Psoas muscle (tissue), 8 donors: ENCODE measurements around the gene GFAP. TPM values are rescaled to one million over a fixed set of nuclear protein-coding genes. Genes with fewer than 3 reads are reported as not detected.

Source experiments
- ATAC-seq, 4 donors: fragments of 200-7000 bp; cut with Tn5 transposase; one replicate each; pipeline ENCODE4 v1.9.1; 2020; ENCODE audit warnings: moderate library complexity in 3 of 4, mild to moderate bottlenecking in 2 of 4
- DNase-seq, 2 donors: peaks; one replicate each; pipeline ENCODE4 v3.0.0-alpha.2; 2020
- H3K27ac ChIP-seq: fragments of 200-600 bp; one replicate; pipeline ENCODE4 v1.8.0; 2022
- H3K27me3 ChIP-seq, 3 donors: fragments of 200-600 bp in 1 of 3; one replicate each; pipeline versions ENCODE4 v1.6.1 to v1.8.0; 2013 to 2022; ENCODE audit warnings: low read length in 2 of 3, mild to moderate bottlenecking in 2 of 3, moderate library complexity in 1 of 3; ENCODE audit not compliant: insufficient read depth in 3 of 3
- H3K36me3 ChIP-seq, 2 donors: fragments of 200-600 bp in 1 of 2; one replicate each; pipeline versions ENCODE4 v1.6.1 to v1.8.0; 2013 to 2022; ENCODE audit warnings: low read depth in 1 of 2, mild to moderate bottlenecking in 1 of 2, moderate library complexity in 1 of 2; ENCODE audit not compliant: insufficient read depth in 1 of 2
- H3K4me1 ChIP-seq: fragments of 200-600 bp; one replicate; pipeline ENCODE4 v1.8.0; 2022
- H3K4me3 ChIP-seq: fragments of 200-600 bp; one replicate; pipeline ENCODE4 v1.8.0; 2022; ENCODE audit warnings: mild to moderate bottlenecking
- H3K9me3 ChIP-seq: fragments of 200-600 bp; one replicate; pipeline ENCODE4 v1.8.0; 2022
- WGBS, 3 donors: extraction: QIAGEN DNeasy Blood & Tissue Kit; methylation state at CpG; one replicate each; pipeline versions ENCODE4 v1.1.6 to v1.1.7; 2013; 5-methylcytosine and 5-hydroxymethylcytosine counted together
- intact Hi-C, 2 donors: fragments of 100-400 bp; cut with DNase I; formaldehyde crosslinking; loops; one replicate each; pipeline versions ENCODE4 v1.11.0 to v1.14.2; 2022
- polyA plus RNA-seq, 3 donors: library from polyadenylated mRNA; stranded (reverse); fragments of 200-250 nt; gene quantifications; one replicate each; pipeline ENCODE4 v1.2.3, GENCODE V29; 2013
- total RNA-seq, 4 donors: library from RNA; stranded (reverse); fragmentation: NEBNext Ultra II Directional in 2 of 4; extraction: Animal tissue kit (Norgen Biotek cat#: 25700) in 2 of 4; gene quantifications; one replicate each; pipeline versions ENCODE4 v1.2.1 to v1.2.4, GENCODE V29; 2021 to 2023
- TF ChIP-seq, protein P1 (sequence below): fragments of 200-600 bp; IDR thresholded peaks from one replicate; pipeline ENCODE4 v1.8.0; 2022; ENCODE audit warnings: antibody characterized with exemption
- donor health status: healthy with polysubstance abuse.
- donor health status: DM: no; HTN: no; CAD: no; lungs with moderate emphysema.
- donor health status: Bipolar disorder and iron deficiency.
- donor health status: healthy.
- donor health status: DM: yes; HTN: yes; CAD: no.
- donor health status: DM: no; HTN: no; CAD: no.
- donor health status: DM: no; HTN: no; CAD: no.
- donor health status: DM: yes; HTN: yes; CAD: no.

GFAP gene
- total and polyA plus RNA-seq, 7 donors: 0.11 to 0.54 (median 0.43) TPM; not detected in 3

GRCh38 chr17:44859701-44860100, 55.6 kb downstream of the GFAP start:
- H3K27ac ChIP-seq: no peak overlapping the region
- no peak for ATAC-seq
- intact Hi-C loops: loop anchor here in 1 of 2 donors (10.0 kb wide), 1 partner anchor 315 kb away; no protein-coding TSS in a partner anchor

DNA sequence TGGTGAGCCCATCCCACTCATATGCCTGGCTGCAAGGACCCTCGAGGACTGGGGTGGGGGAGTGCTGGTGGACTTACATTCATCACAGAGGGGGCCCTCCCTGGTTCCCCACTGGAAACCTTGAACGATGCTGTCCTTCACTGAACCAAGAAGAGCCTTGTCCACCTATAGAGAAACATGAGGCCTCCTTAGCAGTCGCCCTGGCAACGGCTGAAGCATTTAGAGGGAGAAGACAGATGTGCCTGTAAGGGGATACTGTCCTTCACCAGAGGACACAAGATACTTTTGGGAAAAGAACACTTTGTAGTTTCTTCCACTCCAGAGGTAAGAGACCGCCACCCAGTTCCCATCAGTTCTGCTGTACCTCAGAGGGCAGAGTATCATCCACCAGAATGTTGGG, 61.1 kb downstream of the GFAP start:
- Histone ChIP-seq H3K4me3 (no peak overlapping the region), H3K9me3 (no peaks in the 10 kb centered on the region), H3K36me3 (peaks cover 14 to 96% of the 10 kb centered on the region in 2 donors), H3K27me3 (no peaks in the 10 kb centered on the region), H3K4me1 (no peaks in the 10 kb centered on the region), H3K27ac (no peak overlapping the region)
- intact Hi-C loops: loop anchor here in 1 of 2 donors (10.0 kb wide), 1 partner anchor 309 kb away; no protein-coding TSS in a partner anchor
- WGBS, 3 donors: 81 to 90% (median 88%) methylated on average over 5 of the region's 5 CpGs
- ATAC-seq (no peak), DNase-seq (no peak)
- TF ChIP-seq, protein P1, sequence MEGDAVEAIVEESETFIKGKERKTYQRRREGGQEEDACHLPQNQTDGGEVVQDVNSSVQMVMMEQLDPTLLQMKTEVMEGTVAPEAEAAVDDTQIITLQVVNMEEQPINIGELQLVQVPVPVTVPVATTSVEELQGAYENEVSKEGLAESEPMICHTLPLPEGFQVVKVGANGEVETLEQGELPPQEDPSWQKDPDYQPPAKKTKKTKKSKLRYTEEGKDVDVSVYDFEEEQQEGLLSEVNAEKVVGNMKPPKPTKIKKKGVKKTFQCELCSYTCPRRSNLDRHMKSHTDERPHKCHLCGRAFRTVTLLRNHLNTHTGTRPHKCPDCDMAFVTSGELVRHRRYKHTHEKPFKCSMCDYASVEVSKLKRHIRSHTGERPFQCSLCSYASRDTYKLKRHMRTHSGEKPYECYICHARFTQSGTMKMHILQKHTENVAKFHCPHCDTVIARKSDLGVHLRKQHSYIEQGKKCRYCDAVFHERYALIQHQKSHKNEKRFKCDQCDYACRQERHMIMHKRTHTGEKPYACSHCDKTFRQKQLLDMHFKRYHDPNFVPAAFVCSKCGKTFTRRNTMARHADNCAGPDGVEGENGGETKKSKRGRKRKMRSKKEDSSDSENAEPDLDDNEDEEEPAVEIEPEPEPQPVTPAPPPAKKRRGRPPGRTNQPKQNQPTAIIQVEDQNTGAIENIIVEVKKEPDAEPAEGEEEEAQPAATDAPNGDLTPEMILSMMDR: no peak

More at GRCh38 chr17:44859701-44860100, 55.6 kb downstream of the GFAP start:
- peaks cover 21 to 100% of the 10 kb centered on the region in 2 donors for H3K36me3 ChIP-seq
- H3K4me1 ChIP-seq: no peaks in the 10 kb centered on the region
- no peak overlapping the region for H3K4me3 ChIP-seq
- H3K27me3 ChIP-seq: no peaks in the 10 kb centered on the region
- TF ChIP-seq, protein P1: no peak
- no peak for DNase-seq
- 79 to 94% (median 93%) methylated on average over 5 of the region's 5 CpGs for WGBS, 3 donors
- no peaks in the 10 kb centered on the region for H3K9me3 ChIP-seq

Other genes starting within 250 kb of the GFAP start
- gene CCDC43, start 225.7 kb downstream of the GFAP start, total RNA-seq: 10 to 100 TPM; 38.2 to 52.6 (median 46.6) TPM
- 10 to 100 TPM; 32.6 to 59.6 (median 32.7) TPM for gene CCDC43, start 225.7 kb downstream of the GFAP start, polyA plus RNA-seq
- gene DBF4B, start 206.8 kb downstream of the GFAP start, total RNA-seq: 1 to 10 TPM; 2.0 to 3.9 (median 3.1) TPM
- gene DBF4B, start 206.8 kb downstream of the GFAP start, polyA plus RNA-seq: 1 to 10 TPM in 2 of 3 donors, under 1 TPM in 1; 0.79 to 5.0 (median 3.2) TPM
- gene ADAM11, start 156.5 kb downstream of the GFAP start, total RNA-seq: under 1 TPM in 2 of 4 donors, not detected in 2; 0.15 to 0.26 TPM
- gene ADAM11, start 156.5 kb downstream of the GFAP start, polyA plus RNA-seq: under 1 TPM; 0.03 to 0.21 (median 0.05) TPM
- 1 to 10 TPM; 4.7 to 7.9 (median 5.7) TPM for gene GJC1, start 85.2 kb downstream of the GFAP start, total RNA-seq
- gene GJC1, start 85.2 kb downstream of the GFAP start, polyA plus RNA-seq: 1 to 10 TPM; 2.2 to 2.7 (median 2.5) TPM
- 10 to 100 TPM in 1 of 4 donors, 1 to 10 TPM in 3; 4.6 to 17.9 (median 6.7) TPM for gene HIGD1B, start 67.6 kb downstream of the GFAP start, total RNA-seq
- gene HIGD1B, start 67.6 kb downstream of the GFAP start, polyA plus RNA-seq: 10 to 100 TPM in 2 of 3 donors, 1 to 10 TPM in 1; 10.0 to 14.2 (median 13.1) TPM
- gene EFTUD2, start 16.1 kb downstream of the GFAP start, total RNA-seq: 100 to 1,000 TPM in 3 of 4 donors, 10 to 100 TPM in 1; 73.7 to 114 (median 103) TPM
- 100 to 1,000 TPM in 1 of 3 donors, 10 to 100 TPM in 2; 46.0 to 102 (median 78.7) TPM for gene EFTUD2, start 16.1 kb downstream of the GFAP start, polyA plus RNA-seq
- gene KIF18B, start 32.3 kb upstream of the GFAP start, total RNA-seq: under 1 TPM in 3 of 4 donors, not detected in 1; 0.07 to 0.17 (median 0.11) TPM
- gene KIF18B, start 32.3 kb upstream of the GFAP start, polyA plus RNA-seq: under 1 TPM in 2 of 3 donors, not detected in 1; 0.01 to 0.03 TPM
- gene C1QL1, start 52.8 kb upstream of the GFAP start, total RNA-seq: not detected
- gene C1QL1, start 52.8 kb upstream of the GFAP start, polyA plus RNA-seq: under 1 TPM in 1 of 3 donors, not detected in 2; 0.05 TPM
- gene DCAKD, start 136.1 kb upstream of the GFAP start, total RNA-seq: 10 to 100 TPM in 3 of 4 donors, 1 to 10 TPM in 1; 6.9 to 13.5 (median 11.0) TPM
- gene DCAKD, start 136.1 kb upstream of the GFAP start, polyA plus RNA-seq: 10 to 100 TPM in 1 of 3 donors, 1 to 10 TPM in 2; 6.4 to 14.2 (median 8.4) TPM
- gene NMT1, start 145.8 kb upstream of the GFAP start, total RNA-seq: 100 to 1,000 TPM in 2 of 4 donors, 10 to 100 TPM in 2; 73.3 to 164 (median 93.1) TPM
- 10 to 100 TPM; 58.0 to 79.7 (median 68.3) TPM for gene NMT1, start 145.8 kb upstream of the GFAP start, polyA plus RNA-seq
- gene PLCD3, start 217.0 kb upstream of the GFAP start, total RNA-seq: 100 to 1,000 TPM in 2 of 4 donors, 10 to 100 TPM in 2; 69.8 to 217 (median 122) TPM
- gene PLCD3, start 217.0 kb upstream of the GFAP start, polyA plus RNA-seq: 100 to 1,000 TPM in 2 of 3 donors, 10 to 100 TPM in 1; 57.0 to 171 (median 170) TPM
- gene ACBD4, start 220.2 kb upstream of the GFAP start, total RNA-seq: 1 to 10 TPM; 3.9 to 8.2 (median 5.1) TPM
- 1 to 10 TPM; 2.7 to 5.2 (median 4.4) TPM for gene ACBD4, start 220.2 kb upstream of the GFAP start, polyA plus RNA-seq
- gene HEXIM1, start 233.0 kb upstream of the GFAP start, total RNA-seq: 10 to 100 TPM; 21.3 to 52.2 (median 31.5) TPM
- gene HEXIM1, start 233.0 kb upstream of the GFAP start, polyA plus RNA-seq: 100 to 1,000 TPM in 1 of 3 donors, 10 to 100 TPM in 1, 1 to 10 TPM in 1; 9.5 to 127 (median 22.0) TPM
- 10 to 100 TPM; 13.7 to 47.1 (median 33.4) TPM for gene HEXIM2, start 246.4 kb upstream of the GFAP start, total RNA-seq
- 10 to 100 TPM in 2 of 3 donors, 1 to 10 TPM in 1; 8.2 to 69.5 (median 62.7) TPM for gene HEXIM2, start 246.4 kb upstream of the GFAP start, polyA plus RNA-seq